Measurements from ENCODE around the gene PTCRA.

PTCRA gene

GRCh38 chr6:42973926-42974325 is 58.1 kb downstream of the PTCRA start:
- DNase-seq (ENCODE audit: low read depth), result no peak
- TF ChIP-seq, protein P1, sequence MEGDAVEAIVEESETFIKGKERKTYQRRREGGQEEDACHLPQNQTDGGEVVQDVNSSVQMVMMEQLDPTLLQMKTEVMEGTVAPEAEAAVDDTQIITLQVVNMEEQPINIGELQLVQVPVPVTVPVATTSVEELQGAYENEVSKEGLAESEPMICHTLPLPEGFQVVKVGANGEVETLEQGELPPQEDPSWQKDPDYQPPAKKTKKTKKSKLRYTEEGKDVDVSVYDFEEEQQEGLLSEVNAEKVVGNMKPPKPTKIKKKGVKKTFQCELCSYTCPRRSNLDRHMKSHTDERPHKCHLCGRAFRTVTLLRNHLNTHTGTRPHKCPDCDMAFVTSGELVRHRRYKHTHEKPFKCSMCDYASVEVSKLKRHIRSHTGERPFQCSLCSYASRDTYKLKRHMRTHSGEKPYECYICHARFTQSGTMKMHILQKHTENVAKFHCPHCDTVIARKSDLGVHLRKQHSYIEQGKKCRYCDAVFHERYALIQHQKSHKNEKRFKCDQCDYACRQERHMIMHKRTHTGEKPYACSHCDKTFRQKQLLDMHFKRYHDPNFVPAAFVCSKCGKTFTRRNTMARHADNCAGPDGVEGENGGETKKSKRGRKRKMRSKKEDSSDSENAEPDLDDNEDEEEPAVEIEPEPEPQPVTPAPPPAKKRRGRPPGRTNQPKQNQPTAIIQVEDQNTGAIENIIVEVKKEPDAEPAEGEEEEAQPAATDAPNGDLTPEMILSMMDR (IDR thresholded peaks at IDR 0.05; ENCODE audit: insufficient read depth, low read depth, low read length, missing control alignments), result no peak

DNA sequence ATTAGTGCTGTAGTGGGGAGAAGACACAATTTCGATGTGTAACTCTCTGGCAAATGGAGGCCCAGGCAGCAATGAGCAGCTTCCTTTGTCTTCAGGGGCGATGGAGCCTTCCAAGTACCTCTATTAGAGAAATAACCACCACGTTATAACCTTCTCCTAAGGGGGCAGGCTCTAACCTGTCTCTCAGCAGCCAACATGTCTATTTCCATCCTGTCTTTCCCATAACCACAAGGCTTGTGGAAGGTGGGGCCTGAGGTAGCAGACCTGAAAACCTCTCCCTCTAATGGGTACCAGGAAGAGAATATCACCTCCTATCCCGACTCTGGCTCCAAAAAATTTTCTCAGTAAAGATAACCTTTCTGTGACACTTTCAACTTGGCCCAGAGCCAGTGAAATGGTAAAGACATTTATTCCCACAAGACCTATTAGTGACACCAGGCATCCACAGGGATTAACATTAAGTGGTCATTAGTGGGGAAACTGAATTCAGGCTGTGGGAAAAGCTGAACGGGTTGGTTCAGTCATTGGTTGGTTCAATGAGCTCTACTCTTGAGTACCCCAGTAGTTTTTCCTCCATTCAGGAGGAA is 59.2 kb downstream of the PTCRA start:
- DNase-seq (ENCODE audit: low read depth), result no peak
- no peak overlapping the region for H3K4me3 ChIP-seq (ENCODE audit: low read depth, low read length)
- TF ChIP-seq, protein P1 (IDR thresholded peaks at IDR 0.05; ENCODE audit: insufficient read depth, low read depth, low read length, missing control alignments), result no peak

More at GRCh38 chr6:42973926-42974325, 58.1 kb downstream of the PTCRA start:
- no peak overlapping the region for H3K4me3 ChIP-seq (ENCODE audit: low read depth, low read length)
